WTC11 (cell line): ENCODE data around the gene OR10V1. TPM values are rescaled to one million over a fixed set of nuclear protein-coding genes. Genes with fewer than 3 reads are reported as not detected.

Source experiments
- ATAC-seq: fragments of 200-7000 bp; cut with Tn5 transposase; 2 replicates; pipeline ENCODE4 v1.10.0; 2021; ENCODE audit warnings: mild to moderate bottlenecking, moderate library complexity
- CTCF ChIA-PET: fragments of 300-600 bp; sonication (Branson Sonifier 250); formaldehyde crosslinking; loops from one replicate; lab custom pipeline; 2021; ENCODE audit warnings: antibody characterized with exemption; lab: Charles Lee
- POLR2A ChIA-PET: fragments of 350-600 bp; sonication (Branson Sonifier 250); formaldehyde crosslinking; loops from one replicate; lab custom pipeline; 2021; ENCODE audit warnings: antibody characterized with exemption; lab: Charles Lee
- DNase-seq: peaks from one replicate; pipeline ENCODE4 v3.0.0; 2021; ENCODE audit warnings: low spot score
- H3K27ac Mint-ChIP-seq: 2 replicates; pipeline ENCODE4 v1.8.0; 2021; ENCODE audit warnings: mixed read lengths
- H3K27me3 Mint-ChIP-seq: 2 replicates; pipeline ENCODE4 v1.8.0; 2021; ENCODE audit warnings: low read depth, mild to moderate bottlenecking, moderate library complexity, mixed read lengths
- H3K36me3 Mint-ChIP-seq: 2 replicates; pipeline ENCODE4 v1.8.0; 2021; ENCODE audit warnings: mixed read lengths
- H3K4me1 Mint-ChIP-seq: 2 replicates; pipeline ENCODE4 v1.8.0; 2022; ENCODE audit warnings: mixed read lengths
- H3K4me3 Mint-ChIP-seq: 2 replicates; pipeline ENCODE4 v1.8.0; 2021; ENCODE audit warnings: mild to moderate bottlenecking, moderate library complexity, mixed read lengths
- H3K9me3 Mint-ChIP-seq: 2 replicates; pipeline ENCODE4 v1.8.0; 2021; ENCODE audit warnings: mixed read lengths
- ATF3 ChIP-seq: sonication (generic); formaldehyde crosslinking; conservative IDR thresholded peaks from 2 replicates; pipeline ENCODE4 v1.8.1; 2022; ENCODE audit warnings: mild to moderate bottlenecking, missing genetic modification reagents
- E2F1 ChIP-seq: sonication (generic); formaldehyde crosslinking; IDR thresholded peaks from 2 replicates; pipeline ENCODE4 v1.8.0; 2022; ENCODE audit warnings: mild to moderate bottlenecking, missing genetic modification reagents
- ERG ChIP-seq: fragments of 250-450 bp; sonication (Bioruptor Pico); IDR thresholded peaks from 2 replicates; pipeline ENCODE4 v1.8.0; 2021; ENCODE audit warnings: mild to moderate bottlenecking
- FOXP1 ChIP-seq: sonication (generic); formaldehyde crosslinking; IDR thresholded peaks from 2 replicates; pipeline ENCODE4 v1.8.0; 2022; ENCODE audit warnings: missing genetic modification reagents, mild to moderate bottlenecking, moderate library complexity, borderline replicate concordance
- GRHL2 ChIP-seq: fragments of 250-450 bp; sonication (Bioruptor Pico); IDR thresholded peaks from 2 replicates; pipeline ENCODE4 v1.8.0; 2022; ENCODE audit warnings: mild to moderate bottlenecking, moderate library complexity; ENCODE audit not compliant: insufficient replicate concordance, severe bottlenecking
- HMGA2 ChIP-seq: fragments of 250-450 bp; sonication (Bioruptor Pico); IDR thresholded peaks from 2 replicates; pipeline ENCODE4 v1.4.0; 2021; ENCODE audit warnings: mild to moderate bottlenecking, moderate library complexity
- MAX ChIP-seq: sonication (generic); formaldehyde crosslinking; IDR thresholded peaks from 2 replicates; pipeline ENCODE4 v1.8.0; 2022; ENCODE audit warnings: mild to moderate bottlenecking, missing genetic modification reagents
- NFE2L1 ChIP-seq: sonication (generic); formaldehyde crosslinking; IDR thresholded peaks from 2 replicates; pipeline ENCODE4 v1.8.1; 2023; ENCODE audit warnings: missing genetic modification reagents
- NR1H2 ChIP-seq: sonication (generic); formaldehyde crosslinking; IDR thresholded peaks from 2 replicates; pipeline ENCODE4 v1.9.0; 2021; ENCODE audit warnings: mild to moderate bottlenecking, moderate library complexity, missing genetic modification reagents
- PREB ChIP-seq: sonication (generic); formaldehyde crosslinking; IDR thresholded peaks from 2 replicates; pipeline ENCODE4 v1.8.1; 2022; ENCODE audit warnings: mild to moderate bottlenecking, missing genetic modification reagents, moderate library complexity, borderline replicate concordance
- PRRX2 ChIP-seq: fragments of 250-450 bp; sonication (Bioruptor Pico); IDR thresholded peaks from 2 replicates; pipeline ENCODE4 v1.8.0; 2021; ENCODE audit warnings: mild to moderate bottlenecking
- SP1 ChIP-seq: sonication (generic); formaldehyde crosslinking; conservative IDR thresholded peaks from 2 replicates; pipeline ENCODE4 v1.8.1; 2022; ENCODE audit warnings: missing genetic modification reagents
- TCF7 ChIP-seq: sonication (generic); formaldehyde crosslinking; IDR thresholded peaks from 2 replicates; pipeline ENCODE4 v1.8.0; 2022; ENCODE audit warnings: mild to moderate bottlenecking, low read depth, missing genetic modification reagents, moderate library complexity
- ZNF281 ChIP-seq: sonication (generic); formaldehyde crosslinking; IDR thresholded peaks from 2 replicates; pipeline ENCODE4 v1.8.0; 2023; ENCODE audit warnings: mild to moderate bottlenecking, missing genetic modification reagents
- total RNA-seq: library from RNA; stranded (reverse); gene quantifications from 3 replicates; pipeline ENCODE4 v1.2.3, GENCODE V29; 2021
- TF ChIP-seq, protein P1 (sequence below): fragments of 250-450 bp; sonication (Bioruptor Pico); IDR thresholded peaks from 2 replicates; pipeline ENCODE4 v1.9.0; 2021; ENCODE audit warnings: mild to moderate bottlenecking
- TF ChIP-seq, protein P2 (sequence below): sonication (generic); formaldehyde crosslinking; IDR thresholded peaks from 2 replicates; pipeline ENCODE4 v1.8.0; 2023; ENCODE audit warnings: missing genetic modification reagents, mild to moderate bottlenecking, borderline replicate concordance
- TF ChIP-seq, protein P3 (sequence below): sonication (generic); formaldehyde crosslinking; IDR thresholded peaks from 2 replicates; pipeline ENCODE4 v1.8.1; 2023; ENCODE audit warnings: mild to moderate bottlenecking, missing genetic modification reagents

The OR10V1 gene
- total RNA-seq, 1 experiment from 2014 or later = not detected

- no peak for DNase-seq
- no peak overlapping the region for H3K27ac Mint-ChIP-seq
- CTCF ChIA-PET = no interaction called here
- no peak overlapping the region for H3K4me3 Mint-ChIP-seq
- peaks cover 6% of the 10 kb centered on the region; the same call in 1 of the 2 replicates for H3K27me3 Mint-ChIP-seq
- H3K4me1 Mint-ChIP-seq = no peaks in the 10 kb centered on the region
- POLR2A ChIA-PET = no interaction called here
- TF ChIP-seq ATF3 (CRISPR knock-in tag) (no peak), SP1 (CRISPR knock-in tag) (no peak), ERG (CRISPR knock-in tag) (no peak), GRHL2 (CRISPR knock-in tag) (no peak), FOXP1 (CRISPR knock-in tag) (no peak), PREB (no peak), NR1H2 (no peak), PRRX2 (CRISPR knock-in tag) (no peak), HMGA2 (CRISPR knock-in tag) (no peak), E2F1 (no peak), TCF7 (CRISPR knock-in tag) (no peak), NFE2L1 (CRISPR knock-in tag) (no peak), MAX (no peak), ZNF281 (CRISPR knock-in tag) (no peak)
- TF ChIP-seq, protein P1, sequence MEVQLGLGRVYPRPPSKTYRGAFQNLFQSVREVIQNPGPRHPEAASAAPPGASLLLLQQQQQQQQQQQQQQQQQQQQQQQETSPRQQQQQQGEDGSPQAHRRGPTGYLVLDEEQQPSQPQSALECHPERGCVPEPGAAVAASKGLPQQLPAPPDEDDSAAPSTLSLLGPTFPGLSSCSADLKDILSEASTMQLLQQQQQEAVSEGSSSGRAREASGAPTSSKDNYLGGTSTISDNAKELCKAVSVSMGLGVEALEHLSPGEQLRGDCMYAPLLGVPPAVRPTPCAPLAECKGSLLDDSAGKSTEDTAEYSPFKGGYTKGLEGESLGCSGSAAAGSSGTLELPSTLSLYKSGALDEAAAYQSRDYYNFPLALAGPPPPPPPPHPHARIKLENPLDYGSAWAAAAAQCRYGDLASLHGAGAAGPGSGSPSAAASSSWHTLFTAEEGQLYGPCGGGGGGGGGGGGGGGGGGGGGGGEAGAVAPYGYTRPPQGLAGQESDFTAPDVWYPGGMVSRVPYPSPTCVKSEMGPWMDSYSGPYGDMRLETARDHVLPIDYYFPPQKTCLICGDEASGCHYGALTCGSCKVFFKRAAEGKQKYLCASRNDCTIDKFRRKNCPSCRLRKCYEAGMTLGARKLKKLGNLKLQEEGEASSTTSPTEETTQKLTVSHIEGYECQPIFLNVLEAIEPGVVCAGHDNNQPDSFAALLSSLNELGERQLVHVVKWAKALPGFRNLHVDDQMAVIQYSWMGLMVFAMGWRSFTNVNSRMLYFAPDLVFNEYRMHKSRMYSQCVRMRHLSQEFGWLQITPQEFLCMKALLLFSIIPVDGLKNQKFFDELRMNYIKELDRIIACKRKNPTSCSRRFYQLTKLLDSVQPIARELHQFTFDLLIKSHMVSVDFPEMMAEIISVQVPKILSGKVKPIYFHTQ (CRISPR knock-in tag) = no peak
- TF ChIP-seq, protein P2, sequence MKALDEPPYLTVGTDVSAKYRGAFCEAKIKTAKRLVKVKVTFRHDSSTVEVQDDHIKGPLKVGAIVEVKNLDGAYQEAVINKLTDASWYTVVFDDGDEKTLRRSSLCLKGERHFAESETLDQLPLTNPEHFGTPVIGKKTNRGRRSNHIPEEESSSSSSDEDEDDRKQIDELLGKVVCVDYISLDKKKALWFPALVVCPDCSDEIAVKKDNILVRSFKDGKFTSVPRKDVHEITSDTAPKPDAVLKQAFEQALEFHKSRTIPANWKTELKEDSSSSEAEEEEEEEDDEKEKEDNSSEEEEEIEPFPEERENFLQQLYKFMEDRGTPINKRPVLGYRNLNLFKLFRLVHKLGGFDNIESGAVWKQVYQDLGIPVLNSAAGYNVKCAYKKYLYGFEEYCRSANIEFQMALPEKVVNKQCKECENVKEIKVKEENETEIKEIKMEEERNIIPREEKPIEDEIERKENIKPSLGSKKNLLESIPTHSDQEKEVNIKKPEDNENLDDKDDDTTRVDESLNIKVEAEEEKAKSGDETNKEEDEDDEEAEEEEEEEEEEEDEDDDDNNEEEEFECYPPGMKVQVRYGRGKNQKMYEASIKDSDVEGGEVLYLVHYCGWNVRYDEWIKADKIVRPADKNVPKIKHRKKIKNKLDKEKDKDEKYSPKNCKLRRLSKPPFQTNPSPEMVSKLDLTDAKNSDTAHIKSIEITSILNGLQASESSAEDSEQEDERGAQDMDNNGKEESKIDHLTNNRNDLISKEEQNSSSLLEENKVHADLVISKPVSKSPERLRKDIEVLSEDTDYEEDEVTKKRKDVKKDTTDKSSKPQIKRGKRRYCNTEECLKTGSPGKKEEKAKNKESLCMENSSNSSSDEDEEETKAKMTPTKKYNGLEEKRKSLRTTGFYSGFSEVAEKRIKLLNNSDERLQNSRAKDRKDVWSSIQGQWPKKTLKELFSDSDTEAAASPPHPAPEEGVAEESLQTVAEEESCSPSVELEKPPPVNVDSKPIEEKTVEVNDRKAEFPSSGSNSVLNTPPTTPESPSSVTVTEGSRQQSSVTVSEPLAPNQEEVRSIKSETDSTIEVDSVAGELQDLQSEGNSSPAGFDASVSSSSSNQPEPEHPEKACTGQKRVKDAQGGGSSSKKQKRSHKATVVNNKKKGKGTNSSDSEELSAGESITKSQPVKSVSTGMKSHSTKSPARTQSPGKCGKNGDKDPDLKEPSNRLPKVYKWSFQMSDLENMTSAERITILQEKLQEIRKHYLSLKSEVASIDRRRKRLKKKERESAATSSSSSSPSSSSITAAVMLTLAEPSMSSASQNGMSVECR (CRISPR knock-in tag) = no peak
- TF ChIP-seq, protein P3, sequence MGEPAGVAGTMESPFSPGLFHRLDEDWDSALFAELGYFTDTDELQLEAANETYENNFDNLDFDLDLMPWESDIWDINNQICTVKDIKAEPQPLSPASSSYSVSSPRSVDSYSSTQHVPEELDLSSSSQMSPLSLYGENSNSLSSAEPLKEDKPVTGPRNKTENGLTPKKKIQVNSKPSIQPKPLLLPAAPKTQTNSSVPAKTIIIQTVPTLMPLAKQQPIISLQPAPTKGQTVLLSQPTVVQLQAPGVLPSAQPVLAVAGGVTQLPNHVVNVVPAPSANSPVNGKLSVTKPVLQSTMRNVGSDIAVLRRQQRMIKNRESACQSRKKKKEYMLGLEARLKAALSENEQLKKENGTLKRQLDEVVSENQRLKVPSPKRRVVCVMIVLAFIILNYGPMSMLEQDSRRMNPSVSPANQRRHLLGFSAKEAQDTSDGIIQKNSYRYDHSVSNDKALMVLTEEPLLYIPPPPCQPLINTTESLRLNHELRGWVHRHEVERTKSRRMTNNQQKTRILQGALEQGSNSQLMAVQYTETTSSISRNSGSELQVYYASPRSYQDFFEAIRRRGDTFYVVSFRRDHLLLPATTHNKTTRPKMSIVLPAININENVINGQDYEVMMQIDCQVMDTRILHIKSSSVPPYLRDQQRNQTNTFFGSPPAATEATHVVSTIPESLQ (CRISPR knock-in tag) = no peak
- TF ChIP-seq, all 79 proteins: peak for 0
- no peak for ATAC-seq
- no peaks in the 10 kb centered on the region for H3K36me3 Mint-ChIP-seq
- H3K9me3 Mint-ChIP-seq = no peaks in the 10 kb centered on the region
Observed at GRCh38 chr11:59727426-59727825, 13.8 kb upstream of the OR10V1 start.
